ENCODE results near the gene JCAD.
"Not testable (repeated sequence)": the region's sequence is repeated elsewhere in the genome, so short reads cannot be mapped to it uniquely, and the experiment has no call there.

DNA sequence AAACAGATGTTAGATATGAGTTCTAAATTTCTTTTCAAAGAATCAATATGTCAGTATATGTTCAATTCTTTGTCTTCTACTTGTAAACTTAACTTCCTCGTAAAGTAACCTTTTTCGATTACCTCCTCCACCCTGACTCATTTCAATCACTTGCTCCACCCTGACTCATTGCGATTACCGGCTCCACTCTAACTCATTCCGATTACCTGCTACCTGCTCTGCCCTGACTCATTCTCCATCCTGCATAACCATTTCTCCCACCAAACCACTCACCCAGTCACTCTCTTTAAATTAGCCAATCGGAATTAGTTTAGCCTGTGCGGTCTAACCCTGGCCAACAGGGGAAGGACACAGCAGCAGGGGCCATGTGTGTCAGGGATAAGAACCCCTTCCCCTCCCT, 40.3 kb upstream of the JCAD start:
- TF ChIP-seq, protein P1, sequence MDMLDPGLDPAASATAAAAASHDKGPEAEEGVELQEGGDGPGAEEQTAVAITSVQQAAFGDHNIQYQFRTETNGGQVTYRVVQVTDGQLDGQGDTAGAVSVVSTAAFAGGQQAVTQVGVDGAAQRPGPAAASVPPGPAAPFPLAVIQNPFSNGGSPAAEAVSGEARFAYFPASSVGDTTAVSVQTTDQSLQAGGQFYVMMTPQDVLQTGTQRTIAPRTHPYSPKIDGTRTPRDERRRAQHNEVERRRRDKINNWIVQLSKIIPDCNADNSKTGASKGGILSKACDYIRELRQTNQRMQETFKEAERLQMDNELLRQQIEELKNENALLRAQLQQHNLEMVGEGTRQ (IDR thresholded peaks at IDR 0.05; ENCODE audit: borderline replicate concordance, low read depth, low read length), result not testable (repeated sequence)
- not testable (repeated sequence) for TF ChIP-seq YY1 (IDR thresholded peaks at IDR 0.05; ENCODE audit: low read depth); RFX5 (IDR thresholded peaks at IDR 0.05; ENCODE audit: low read length); NFIC (IDR thresholded peaks at IDR 0.05; ENCODE audit: borderline replicate concordance); RAD21 (IDR thresholded peaks at IDR 0.05; ENCODE audit: low read length); TAF1 (IDR thresholded peaks at IDR 0.05; ENCODE audit: borderline replicate concordance, low read depth, low read length); POLR2AphosphoS5 (IDR thresholded peaks at IDR 0.05; ENCODE audit: low read depth, low read length); GATA2 (CRISPR knock-in tag; IDR thresholded peaks at IDR 0.05); RCOR1 (IDR thresholded peaks at IDR 0.05; ENCODE audit: low read length); FOXJ3 (CRISPR knock-in tag; IDR thresholded peaks at IDR 0.05); SMC3 (IDR thresholded peaks at IDR 0.05; ENCODE audit: low read depth, low read length)
- TF ChIP-seq, protein P2, sequence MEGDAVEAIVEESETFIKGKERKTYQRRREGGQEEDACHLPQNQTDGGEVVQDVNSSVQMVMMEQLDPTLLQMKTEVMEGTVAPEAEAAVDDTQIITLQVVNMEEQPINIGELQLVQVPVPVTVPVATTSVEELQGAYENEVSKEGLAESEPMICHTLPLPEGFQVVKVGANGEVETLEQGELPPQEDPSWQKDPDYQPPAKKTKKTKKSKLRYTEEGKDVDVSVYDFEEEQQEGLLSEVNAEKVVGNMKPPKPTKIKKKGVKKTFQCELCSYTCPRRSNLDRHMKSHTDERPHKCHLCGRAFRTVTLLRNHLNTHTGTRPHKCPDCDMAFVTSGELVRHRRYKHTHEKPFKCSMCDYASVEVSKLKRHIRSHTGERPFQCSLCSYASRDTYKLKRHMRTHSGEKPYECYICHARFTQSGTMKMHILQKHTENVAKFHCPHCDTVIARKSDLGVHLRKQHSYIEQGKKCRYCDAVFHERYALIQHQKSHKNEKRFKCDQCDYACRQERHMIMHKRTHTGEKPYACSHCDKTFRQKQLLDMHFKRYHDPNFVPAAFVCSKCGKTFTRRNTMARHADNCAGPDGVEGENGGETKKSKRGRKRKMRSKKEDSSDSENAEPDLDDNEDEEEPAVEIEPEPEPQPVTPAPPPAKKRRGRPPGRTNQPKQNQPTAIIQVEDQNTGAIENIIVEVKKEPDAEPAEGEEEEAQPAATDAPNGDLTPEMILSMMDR (IDR thresholded peaks at IDR 0.05), result not testable (repeated sequence)
- TF ChIP-seq, protein P3, sequence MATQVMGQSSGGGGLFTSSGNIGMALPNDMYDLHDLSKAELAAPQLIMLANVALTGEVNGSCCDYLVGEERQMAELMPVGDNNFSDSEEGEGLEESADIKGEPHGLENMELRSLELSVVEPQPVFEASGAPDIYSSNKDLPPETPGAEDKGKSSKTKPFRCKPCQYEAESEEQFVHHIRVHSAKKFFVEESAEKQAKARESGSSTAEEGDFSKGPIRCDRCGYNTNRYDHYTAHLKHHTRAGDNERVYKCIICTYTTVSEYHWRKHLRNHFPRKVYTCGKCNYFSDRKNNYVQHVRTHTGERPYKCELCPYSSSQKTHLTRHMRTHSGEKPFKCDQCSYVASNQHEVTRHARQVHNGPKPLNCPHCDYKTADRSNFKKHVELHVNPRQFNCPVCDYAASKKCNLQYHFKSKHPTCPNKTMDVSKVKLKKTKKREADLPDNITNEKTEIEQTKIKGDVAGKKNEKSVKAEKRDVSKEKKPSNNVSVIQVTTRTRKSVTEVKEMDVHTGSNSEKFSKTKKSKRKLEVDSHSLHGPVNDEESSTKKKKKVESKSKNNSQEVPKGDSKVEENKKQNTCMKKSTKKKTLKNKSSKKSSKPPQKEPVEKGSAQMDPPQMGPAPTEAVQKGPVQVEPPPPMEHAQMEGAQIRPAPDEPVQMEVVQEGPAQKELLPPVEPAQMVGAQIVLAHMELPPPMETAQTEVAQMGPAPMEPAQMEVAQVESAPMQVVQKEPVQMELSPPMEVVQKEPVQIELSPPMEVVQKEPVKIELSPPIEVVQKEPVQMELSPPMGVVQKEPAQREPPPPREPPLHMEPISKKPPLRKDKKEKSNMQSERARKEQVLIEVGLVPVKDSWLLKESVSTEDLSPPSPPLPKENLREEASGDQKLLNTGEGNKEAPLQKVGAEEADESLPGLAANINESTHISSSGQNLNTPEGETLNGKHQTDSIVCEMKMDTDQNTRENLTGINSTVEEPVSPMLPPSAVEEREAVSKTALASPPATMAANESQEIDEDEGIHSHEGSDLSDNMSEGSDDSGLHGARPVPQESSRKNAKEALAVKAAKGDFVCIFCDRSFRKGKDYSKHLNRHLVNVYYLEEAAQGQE (IDR thresholded peaks at IDR 0.05; ENCODE audit: low read depth, low read length), result not testable (repeated sequence)
- TF ChIP-seq, protein P4, sequence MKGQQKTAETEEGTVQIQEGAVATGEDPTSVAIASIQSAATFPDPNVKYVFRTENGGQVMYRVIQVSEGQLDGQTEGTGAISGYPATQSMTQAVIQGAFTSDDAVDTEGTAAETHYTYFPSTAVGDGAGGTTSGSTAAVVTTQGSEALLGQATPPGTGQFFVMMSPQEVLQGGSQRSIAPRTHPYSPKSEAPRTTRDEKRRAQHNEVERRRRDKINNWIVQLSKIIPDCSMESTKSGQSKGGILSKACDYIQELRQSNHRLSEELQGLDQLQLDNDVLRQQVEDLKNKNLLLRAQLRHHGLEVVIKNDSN (IDR thresholded peaks at IDR 0.05; ENCODE audit: borderline replicate concordance, low read depth), result not testable (repeated sequence)
